Stromal cell of bone marrow (primary cell): Measurements from ENCODE around the gene CDKN2D.
"Not testable (repeated sequence)": the region's sequence is repeated elsewhere in the genome, so short reads cannot be mapped to it uniquely, and the experiment has no call there.

ENCODE experiments used
- DNase-seq: peaks from one replicate; pipeline ENCODE4 v3.0.0-alpha.2; 2012; ENCODE audit warnings: low read depth

The CDKN2D gene

DNA sequence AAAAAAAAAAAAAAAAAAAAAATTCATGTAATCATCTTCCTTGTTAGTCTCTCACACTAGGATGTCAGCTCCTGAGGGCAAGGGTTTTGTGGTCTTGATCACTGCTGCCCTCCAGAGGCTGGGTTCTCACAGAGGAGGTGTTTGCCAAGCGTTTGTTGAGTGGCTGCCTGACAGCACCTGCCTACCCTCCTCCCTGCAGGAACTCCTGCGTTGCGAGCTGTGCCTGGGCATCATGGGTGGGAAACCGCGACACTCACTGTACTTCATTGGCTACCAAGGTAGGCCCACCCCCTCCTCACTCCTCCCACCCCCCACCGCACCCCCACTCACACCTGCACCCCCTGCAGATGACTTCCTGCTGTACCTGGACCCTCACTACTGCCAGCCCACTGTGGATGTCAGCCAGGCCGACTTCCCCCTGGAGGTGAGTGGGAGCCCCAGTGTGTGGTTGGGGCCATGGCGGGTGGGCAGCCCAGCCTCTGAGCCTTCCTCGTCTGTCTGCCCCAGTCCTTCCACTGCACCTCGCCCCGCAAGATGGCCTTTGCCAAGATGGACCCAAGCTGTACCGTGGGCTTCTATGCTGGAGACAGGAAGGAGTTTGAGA is 17.0 kb downstream of the CDKN2D start:
- DNase-seq: no peak

DNA sequence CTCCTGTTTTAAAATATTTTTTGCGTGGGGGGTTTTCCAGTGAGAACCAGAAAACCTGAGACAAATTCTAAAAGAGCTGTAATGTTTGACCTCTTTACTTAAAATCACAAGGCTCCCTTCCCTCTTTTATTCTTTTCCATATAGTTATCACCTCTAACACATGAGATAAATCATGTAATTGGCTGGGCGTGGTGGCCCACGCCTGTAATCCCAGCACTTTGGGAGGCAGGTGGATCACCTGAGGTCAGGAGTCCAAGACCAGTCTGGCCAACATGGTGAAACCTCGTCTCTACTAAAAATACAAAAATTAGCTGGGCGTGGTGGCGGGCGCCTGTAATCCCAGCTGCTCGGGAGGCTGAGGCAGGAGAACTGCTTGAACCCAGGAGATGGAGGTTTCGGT is 17.8 kb downstream of the CDKN2D start:
- DNase-seq: not testable (repeated sequence)

DNA sequence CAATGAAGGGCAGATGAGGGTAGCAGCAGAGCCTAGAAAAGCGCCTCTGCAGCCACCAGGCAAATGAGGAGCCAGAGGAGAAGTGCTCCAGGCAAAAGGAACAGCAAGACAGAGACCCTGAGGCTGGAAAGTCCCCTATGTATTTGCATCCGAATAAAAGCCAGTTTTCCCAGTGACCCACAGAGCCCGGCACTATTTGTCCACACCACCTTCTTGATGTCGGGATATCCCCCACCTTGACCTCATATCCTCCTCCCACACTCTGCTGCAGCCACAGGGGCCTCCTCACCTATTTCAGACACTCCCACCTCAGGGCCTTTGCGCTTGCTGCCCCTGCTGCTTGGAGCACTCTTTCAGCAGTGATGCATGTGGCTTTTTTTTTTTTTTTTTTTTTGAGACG is 18.4 kb downstream of the CDKN2D start:
- no peak for DNase-seq

DNA sequence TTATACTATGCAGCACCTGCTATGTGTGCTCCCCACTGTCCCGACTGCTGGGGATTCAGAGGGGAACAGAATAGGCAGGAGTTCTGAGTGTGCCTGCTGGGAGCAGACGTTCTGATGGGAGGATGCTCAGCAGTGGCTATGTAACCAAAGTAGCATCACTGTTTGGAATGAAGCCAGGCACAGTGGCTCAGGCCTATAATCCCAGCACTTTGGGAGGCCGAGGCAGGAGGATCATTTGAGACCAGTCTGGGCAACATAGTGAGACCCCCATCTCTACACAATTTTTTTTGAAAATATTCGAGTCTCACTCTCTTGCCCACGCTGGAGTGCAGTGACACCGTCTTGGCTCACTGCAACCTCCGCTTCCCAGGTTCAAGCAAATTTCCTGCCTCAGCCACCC is 19.0 kb downstream of the CDKN2D start:
- DNase-seq: no peak

DNA sequence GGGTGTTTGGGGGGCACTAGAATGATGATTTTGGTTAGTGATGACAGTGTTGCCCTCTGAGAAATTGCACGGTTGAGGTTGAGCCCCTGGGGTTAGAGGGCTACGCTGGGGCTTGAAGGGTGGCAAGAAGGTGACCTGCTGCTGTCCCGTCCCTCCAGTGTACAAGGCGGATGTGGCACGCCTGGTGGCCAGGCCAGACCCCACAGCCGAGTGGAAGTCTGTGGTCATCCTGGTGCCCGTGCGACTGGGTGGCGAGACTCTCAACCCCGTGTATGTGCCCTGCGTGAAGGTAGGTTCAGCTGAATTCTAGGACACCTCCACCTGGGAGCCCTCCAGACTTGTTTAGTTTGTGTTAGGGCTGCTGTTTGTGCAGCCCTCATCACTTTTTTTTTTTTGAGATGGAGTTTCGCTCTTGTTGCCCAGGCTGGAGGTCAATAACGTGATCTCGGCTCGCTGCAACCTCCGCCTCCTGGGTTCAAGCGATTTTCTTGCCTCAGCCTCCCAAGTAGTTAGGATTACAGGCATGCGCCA is 20.0 kb downstream of the CDKN2D start:
- no peak for DNase-seq

DNA sequence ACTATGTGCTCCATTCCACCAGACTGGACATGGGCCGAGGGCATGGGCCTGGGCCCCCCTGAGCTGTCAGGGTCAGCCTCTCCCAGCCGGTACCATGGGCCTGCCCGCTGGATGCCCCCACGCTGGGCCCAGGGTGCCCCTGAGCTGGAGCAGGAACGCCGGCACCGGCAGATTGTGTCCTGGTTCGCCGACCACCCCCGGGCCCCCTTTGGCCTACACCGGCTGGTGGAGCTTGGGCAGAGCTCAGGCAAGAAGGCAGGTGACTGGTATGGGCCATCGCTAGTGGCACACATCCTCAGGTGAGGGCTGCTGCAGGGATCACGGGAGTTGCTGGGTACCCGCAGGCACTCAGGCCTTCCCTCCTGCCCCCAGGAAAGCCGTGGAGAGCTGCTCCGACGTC is 22.0 kb downstream of the CDKN2D start:
- DNase-seq: no peak

DNA sequence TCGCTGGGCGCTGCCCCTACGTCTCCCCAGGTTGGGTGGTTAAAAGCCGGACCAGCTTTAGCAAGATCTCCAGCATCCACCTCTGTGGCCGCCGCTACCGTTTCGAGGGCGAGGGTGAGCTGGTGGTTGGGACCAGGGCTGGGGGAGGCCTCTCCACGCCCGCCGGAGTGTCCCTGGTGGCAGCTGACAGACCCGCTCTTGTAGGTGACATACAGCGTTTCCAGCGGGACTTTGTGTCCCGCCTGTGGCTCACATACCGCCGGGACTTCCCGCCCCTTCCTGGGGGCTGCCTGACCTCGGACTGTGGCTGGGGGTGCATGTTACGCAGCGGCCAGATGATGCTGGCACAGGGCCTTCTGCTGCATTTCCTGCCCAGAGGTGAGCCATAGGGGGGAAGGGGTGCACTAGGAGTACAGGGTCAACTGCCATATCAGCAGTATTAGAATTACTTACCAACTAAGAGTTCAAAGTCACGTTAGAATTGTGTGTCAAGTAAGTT is 24.0 kb downstream of the CDKN2D start:
- DNase-seq: no peak

DNA sequence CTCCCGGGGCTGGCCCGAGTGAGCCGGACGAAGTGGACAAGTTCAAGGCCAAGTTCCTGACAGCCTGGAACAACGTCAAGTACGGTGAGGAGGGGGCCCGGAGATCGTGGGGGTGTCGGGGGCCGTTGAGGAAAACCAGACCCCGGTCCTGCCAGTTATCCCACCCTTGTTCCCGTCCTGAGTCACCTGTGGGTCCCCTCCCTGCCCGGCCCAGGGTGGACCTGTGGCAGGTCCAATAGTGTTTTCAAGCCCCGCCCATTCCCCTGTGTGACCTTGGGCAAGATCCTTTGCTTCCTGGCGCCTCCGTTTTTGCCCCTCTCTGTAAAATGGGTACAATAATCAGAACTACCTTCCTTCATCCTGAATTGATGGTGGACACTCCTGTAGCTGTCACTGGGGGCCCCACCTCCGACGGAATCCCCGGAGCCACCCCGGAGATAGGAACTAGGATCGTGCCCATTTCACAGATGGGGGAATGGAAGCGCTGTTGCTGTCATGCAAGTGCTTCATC is 24.5 kb downstream of the CDKN2D start:
- DNase-seq: no peak

DNA sequence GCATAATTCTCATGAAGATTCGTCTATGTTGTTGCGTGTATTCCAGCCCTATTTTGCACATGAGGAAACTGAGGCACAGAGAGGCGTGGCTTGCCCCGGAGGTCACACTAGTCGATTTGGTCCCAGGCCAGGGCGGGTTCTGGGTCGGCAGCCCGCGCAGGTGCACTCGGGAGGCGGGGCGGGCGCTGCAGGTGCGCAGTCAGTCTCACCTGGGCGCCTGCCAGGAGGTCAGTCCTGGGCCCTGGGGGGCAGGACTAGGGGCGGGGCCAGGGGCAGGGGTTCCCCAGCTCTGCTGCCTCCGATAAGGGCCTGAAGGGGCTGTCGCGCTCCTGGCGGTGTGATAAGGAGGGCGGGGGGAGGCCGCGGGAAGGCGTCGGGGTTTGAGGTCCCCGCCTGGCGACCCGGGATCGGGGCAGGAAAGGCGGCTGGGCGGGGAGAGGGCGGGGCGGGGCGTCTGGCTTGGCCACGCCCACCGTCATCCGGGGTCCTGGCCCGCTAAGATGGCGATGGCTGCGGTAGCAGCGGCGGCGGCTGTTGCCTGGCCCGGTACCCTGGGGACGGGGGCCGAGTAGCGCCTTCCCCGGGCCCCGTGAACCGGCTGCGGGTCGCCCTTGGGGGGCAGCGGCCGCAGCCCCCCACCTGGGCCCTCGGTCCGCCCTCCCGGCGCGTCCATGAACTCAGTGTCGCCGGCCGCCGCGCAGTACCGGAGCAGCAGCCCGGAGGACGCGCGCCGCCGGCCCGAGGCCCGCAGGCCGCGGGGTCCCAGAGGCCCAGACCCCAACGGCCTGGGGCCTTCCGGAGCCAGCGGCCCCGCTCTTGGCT is 25.1 kb downstream of the CDKN2D start, which contains the start of gene ATG4D:
TSS of gene ATG4D (plus strand) at position 485 of the 822 bp plus-strand sequence. CDS start at position 672, 187 bp downstream.
- DNase-seq: peak; percentile 39

DNA sequence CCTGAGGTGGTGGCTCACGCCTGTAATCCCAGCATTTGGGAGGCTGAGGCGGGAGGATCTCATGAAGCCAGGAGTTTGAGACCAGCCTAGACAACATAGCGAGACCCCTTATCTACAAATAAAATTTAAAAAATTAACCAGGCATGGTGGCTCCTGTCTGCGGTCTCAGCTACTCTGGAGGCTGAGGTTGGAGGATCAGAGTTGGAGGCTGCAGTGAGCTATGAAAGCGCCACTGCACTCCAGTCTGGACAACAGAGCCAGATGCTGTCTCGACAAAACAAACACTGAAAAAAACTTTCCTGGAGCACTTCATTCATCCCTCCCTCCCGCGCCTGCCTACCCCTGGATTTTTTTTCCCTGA is 25.7 kb downstream of the CDKN2D start:
- DNase-seq: no peak

DNA sequence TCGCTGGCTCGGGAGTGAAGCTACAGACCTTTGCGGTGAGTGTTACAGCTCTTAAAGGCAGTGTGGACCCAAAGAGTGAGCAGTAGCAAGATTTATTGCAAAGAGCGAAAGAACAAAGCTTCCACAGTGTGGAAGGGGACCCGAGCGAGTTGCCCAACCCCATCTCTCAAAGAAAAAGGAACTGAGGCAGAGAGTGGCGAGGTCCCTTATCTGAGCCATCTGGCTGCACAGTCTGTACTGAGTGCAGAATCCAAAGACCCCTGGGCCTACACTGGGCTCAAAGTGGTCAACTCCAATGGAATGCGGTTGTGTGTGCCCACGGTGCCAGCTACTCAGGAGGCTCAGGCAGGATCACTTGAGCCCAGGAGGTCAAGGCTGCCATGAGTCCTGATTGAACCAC is 29.8 kb downstream of the CDKN2D start:
- DNase-seq: not testable (repeated sequence)

DNA sequence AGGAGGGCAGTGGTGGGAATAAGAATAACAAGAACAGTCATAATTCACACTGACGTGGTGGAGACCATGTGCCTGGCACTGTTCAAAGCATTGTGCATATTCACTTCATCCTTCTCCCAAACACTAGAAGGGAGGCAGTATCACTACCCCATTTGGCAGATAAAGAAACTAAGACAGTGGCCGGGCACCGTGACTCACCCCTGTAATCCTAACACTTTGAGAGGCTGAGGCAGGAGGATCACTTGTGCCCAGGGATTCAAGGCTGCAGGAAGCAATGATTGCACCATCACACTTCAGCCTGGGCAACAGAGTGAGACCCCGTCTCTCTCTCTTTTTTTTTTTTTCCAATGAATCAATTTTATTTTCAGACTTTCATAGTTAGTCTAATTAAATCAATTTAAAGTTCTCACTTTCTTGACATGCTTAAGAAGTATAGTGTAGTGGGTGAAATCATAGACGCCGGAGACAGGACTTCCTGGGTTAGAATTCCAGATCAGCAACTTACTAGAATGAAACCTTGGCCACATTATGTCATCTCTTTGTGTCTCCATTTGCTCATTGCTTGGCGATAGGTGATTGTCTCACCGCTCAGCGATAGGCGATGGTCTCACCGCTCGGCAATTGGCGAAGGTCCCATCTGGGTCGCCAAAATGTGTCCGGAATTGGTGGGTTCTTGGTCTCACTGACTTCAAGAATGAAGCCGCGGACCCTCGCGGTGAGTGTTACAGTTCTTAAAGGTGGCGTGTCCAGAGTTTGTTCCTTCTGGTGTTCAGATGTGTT is 30.4 kb downstream of the CDKN2D start:
- DNase-seq: no peak

DNA sequence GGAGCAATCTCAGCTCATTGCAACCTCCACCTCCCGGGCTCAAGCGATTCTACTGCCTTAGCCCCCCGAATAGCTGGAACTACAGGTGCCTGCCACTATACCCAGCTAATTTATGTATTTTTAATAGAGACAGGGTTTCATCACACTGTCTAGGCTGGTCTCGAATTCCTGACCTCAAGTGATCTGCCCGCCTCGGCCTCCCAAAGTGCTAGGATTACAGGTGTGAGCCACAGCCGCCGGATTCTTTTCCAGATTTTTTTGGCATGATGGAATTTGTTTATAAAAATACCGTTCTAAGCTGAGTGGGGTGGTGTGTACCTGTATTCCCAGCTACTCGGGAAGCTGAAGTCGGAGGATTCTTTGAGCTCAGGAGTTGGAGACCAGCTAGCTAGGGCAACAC is 31.1 kb downstream of the CDKN2D start:
- DNase-seq: no peak

DNA sequence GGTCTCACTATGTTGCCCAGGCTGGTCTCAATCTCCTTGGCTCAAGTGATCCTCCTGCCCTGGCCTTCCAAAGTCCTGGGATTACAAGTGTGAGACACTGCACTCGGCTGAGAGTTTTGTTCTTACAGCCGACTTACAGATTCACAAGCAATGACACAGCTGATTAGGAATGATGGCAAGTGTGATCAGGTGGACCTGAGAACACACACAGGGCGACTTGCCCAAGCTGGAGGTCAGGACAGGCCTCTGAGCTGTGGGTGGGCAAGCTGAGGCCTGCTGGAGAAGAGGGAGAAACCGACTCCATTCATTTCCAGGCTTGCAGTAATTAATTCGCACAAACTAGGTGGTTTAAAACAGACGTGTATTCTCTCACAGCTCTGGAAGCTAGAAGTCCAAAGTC is 33.2 kb downstream of the CDKN2D start:
- DNase-seq: no peak

DNA sequence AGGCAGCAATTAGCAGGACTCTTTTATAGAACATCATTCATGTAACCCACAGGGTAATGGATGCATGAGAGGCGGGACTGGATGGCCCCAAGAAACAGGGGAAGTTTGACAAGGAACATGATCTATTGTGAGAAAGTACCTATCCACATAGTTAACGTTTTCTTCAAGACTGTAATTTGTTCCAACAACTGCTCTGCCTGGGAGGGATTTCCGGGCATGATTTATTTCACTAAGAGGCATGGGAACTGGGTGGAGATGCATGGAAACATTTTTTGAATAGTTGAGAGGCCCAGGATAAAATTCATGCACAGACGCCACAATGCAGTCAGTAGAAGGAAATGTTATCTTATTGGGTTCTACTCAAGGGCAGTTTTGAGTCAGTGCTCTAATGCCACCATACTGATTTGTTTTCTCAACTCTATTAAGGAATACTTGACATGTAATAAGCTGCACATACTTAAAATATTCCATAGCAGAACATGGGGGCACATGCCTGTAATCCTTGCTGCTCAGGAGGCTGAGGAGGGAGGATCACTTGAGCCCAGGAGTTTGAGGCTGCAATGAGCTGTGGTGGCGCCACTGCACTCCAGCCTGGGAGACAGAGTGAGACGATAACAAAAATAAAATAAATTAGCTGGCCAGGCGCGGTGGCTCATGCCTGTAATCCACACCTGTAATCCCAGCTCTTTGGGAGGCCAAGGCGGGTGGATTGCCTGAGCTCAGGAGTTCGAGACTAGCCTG is 35.0 kb downstream of the CDKN2D start:
- peak; percentile 68 for DNase-seq

DNA sequence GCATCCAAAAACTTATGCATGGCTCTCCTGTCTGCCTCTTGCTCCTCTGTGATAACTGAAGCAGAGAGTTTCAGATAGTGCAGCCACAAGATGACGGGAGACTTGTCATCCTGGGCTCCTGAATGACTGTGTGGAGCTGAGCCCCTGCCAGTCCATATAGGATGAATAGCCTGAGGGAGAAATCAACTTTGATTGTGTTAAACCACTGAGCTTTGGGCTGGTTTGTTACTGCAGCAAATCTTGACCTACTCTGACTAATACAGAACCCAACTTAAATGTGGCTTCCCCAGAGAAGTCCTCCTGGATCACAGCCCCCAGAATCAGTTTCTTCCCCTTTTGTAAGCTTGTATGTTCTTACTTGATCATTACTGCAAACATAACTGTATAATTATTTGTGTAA is 36.3 kb downstream of the CDKN2D start:
- DNase-seq: no peak

DNA sequence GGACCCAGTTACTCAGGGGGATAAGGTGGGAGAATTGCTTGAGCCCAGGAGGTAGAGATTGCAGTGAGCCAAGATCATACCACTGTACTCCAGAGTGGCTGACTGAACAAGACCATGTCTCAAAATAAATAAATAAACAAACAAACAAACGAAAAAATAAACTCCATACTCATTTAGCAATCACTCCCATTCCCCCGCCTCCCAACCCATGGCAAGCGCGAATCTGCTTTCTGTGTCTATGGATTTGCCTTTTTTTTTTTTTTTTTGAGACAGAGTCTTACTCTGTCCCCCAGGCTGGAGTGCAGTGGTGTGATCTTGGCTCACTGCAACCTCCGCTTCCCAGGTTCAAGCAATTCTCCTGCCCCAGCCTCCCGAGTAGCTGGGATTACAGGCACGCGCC is 41.9 kb downstream of the CDKN2D start:
- DNase-seq: not testable (repeated sequence)

DNA sequence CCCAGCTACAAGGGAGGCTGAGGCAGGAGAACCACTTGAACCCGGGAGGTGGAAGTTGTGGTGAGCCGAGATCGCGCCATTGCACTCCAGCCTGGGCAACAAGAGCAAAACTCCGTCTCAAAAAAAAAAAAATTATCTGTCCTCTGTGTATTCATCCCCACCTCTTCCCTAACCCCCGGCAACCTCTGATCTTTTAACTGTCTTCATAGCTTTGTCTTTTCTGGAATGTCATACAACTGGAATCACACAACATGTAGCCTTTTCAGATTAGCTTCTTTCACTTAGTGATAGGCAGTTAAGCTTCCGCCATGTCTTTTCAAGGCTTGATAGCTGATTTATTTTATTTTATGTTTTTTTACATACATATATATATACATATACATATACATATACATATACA is 43.1 kb downstream of the CDKN2D start:
- no peak for DNase-seq

DNA sequence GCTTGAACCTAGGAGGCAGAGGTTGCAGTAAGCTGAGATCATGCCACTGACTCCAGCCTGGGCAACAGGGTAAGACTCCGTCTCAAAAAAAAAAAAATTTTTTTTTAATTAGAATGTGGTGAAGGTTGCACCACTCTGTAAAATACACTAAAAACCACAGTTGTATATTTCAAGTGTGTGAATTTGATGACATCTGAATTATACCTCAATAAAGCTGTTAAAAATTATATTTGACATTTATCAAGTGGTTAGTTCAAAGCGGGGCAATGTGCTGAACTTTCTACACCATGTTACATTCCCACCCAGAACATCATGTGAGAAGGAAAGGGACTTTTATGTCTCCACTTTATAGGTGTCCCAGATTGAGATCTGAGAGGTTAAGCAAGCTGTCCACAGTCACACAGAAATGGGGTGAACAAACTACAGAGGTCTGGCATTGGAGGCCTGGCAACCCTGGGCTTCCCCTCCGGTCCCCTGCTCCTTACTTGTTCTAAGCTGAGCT is 45.6 kb downstream of the CDKN2D start:
- DNase-seq: no peak

DNA sequence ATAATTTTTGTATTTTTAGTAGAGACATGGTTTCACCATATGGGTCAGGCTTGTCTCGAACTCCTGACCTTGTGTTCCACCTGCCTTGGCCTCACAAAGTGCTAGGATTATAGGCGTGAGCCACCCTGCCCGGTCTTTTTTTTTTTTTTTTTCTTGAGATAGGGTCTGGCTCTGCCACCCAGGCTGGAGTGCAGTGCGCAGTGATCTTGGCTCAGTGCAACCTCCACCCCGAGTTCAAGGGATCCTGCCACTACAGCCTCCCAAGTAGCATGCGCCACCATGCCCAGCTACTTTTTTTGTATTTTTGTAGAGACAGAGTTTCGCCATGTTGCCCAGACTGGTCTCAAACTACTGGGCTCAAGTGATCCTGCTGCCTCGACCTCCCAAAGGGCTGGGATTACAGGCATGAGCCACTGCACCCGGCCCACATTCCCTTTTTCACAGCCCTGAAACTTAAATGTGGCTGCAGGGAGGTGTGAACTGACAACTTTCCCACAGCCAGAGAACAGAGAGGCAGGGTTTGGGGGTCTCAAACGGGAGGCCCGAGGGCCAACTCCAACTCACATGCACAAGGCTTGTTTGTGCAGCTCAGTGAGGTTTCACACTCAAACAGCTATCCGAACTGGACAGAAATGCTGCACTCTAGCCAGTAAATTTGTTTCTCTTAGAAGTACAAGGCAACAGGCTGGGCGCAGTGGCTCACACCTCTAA is 47.2 kb downstream of the CDKN2D start:
- DNase-seq: no peak
